HL-60 (cell line): ENCODE data around the gene ZRANB1.

Experiments used
- DNase-seq, 2 experiments: peaks; one replicate each; pipeline ENCODE4 v3.0.0-alpha.2; 2010 to 2020; ENCODE audit warnings: low read depth in 1 of 2, low spot score in 1 of 2
- H3K27ac ChIP-seq: fragments of 250-450 bp; sonication (Bioruptor Pico); replicated peaks from 2 replicates; pipeline ENCODE4 v1.5.1; 2020; ENCODE audit warnings: mild to moderate bottlenecking, moderate library complexity
- H3K27me3 ChIP-seq: fragments of 250-450 bp; sonication (Bioruptor Pico); 2 replicates; pipeline ENCODE4 v1.5.1; 2021; ENCODE audit warnings: mild to moderate bottlenecking, moderate library complexity; ENCODE audit not compliant: insufficient read depth, poor library complexity, severe bottlenecking
- H3K4me3 ChIP-seq: replicated peaks from 2 replicates; pipeline ENCODE4 v1.5.1; 2011; ENCODE audit warnings: mild to moderate bottlenecking, control low read depth, low read length; ENCODE audit not compliant: insufficient read depth
- CTCF ChIP-seq: IDR thresholded peaks from one replicate; pipeline ENCODE4 v1.5.1; 2011; ENCODE audit warnings: low read length, control low read depth, inconsistent platforms; ENCODE audit not compliant: insufficient read depth
- GABPA ChIP-seq: IDR thresholded peaks from 2 replicates; pipeline ENCODE4 v1.6.1; 2012; ENCODE audit warnings: low read depth
- POLR2AphosphoS5 ChIP-seq: IDR thresholded peaks from 2 replicates; pipeline ENCODE4 v1.6.1; 2012; ENCODE audit warnings: low read depth
- REST ChIP-seq: IDR thresholded peaks from 2 replicates; pipeline ENCODE4 v1.6.1; 2012; ENCODE audit warnings: low read depth; ENCODE audit not compliant: insufficient replicate concordance
- SPI1 ChIP-seq: IDR thresholded peaks from 2 replicates; pipeline ENCODE4 v1.6.1; 2012; ENCODE audit warnings: low read depth, mild to moderate bottlenecking, borderline replicate concordance

The ZRANB1 gene

GRCh38 chr10:124975977-124976514, 34.1 kb downstream of the ZRANB1 start:
- Histone ChIP-seq H3K27me3 (no peaks in the 10 kb centered on the region), H3K4me3 (no peak overlapping the region), H3K27ac (no peak overlapping the region)
- DNase-seq: no peak
- no peak for TF ChIP-seq POLR2AphosphoS5
- no peak for TF ChIP-seq REST
- TF ChIP-seq CTCF: no peak

GRCh38 chr10:124977161-124977560, 35.2 kb downstream of the ZRANB1 start:
- Histone ChIP-seq H3K27ac (no peak overlapping the region), H3K27me3 (no peaks in the 10 kb centered on the region), H3K4me3 (no peak overlapping the region)
- no peak for TF ChIP-seq GABPA
- no peak for TF ChIP-seq SPI1
- no peak for DNase-seq

- no peak for DNase-seq
- H3K4me3 ChIP-seq: no peak overlapping the region
- TF ChIP-seq CTCF (no peak), POLR2AphosphoS5 (no peak), GABPA (no peak), REST (no peak), SPI1 (no peak)
- H3K27ac ChIP-seq: no peak overlapping the region
- no peaks in the 10 kb centered on the region for H3K27me3 ChIP-seq
Observed at GRCh38 chr10:124977648-124978375, 35.9 kb downstream of the ZRANB1 start.

GRCh38 chr10:124978376-124978725, 36.4 kb downstream of the ZRANB1 start:
- Histone ChIP-seq H3K27ac (no peak overlapping the region), H3K4me3 (no peak overlapping the region), H3K27me3 (no peaks in the 10 kb centered on the region)
- no peak for DNase-seq
- TF ChIP-seq POLR2AphosphoS5 (no peak), REST (no peak)
